Endothelial cell of umbilical vein (primary cell): ENCODE measurements around the gene ALK. TPM values are rescaled to one million over a fixed set of nuclear protein-coding genes. Genes with fewer than 3 reads are reported as not detected.
A peak's percentile ranks its signal among the peaks of the same experiment; 100 is the strongest.

ENCODE experiments used
- BruUV-seq: library from RNA; stranded (reverse); fragments of 400-500 nt; replicated peaks from 2 replicates; lab custom pipeline; 2021; lab: Mats Ljungman, UMichigan
- CTCF ChIA-PET: fragments of 300-600, 350-600 bp; sonication (Branson Sonifier 250); formaldehyde crosslinking; loops from one replicate; lab custom pipeline; 2021; ENCODE audit warnings: antibody characterized with exemption, inconsistent platforms; lab: Charles Lee
- POLR2A ChIA-PET: fragments of 300-600, 350-600 bp; sonication (Branson Sonifier 250); formaldehyde crosslinking; loops from one replicate; lab custom pipeline; 2021; ENCODE audit warnings: antibody characterized with exemption, inconsistent platforms; lab: Charles Lee
- DNase-seq: peaks from one replicate; pipeline ENCODE4 v3.0.0-alpha.2; 2011; ENCODE audit warnings: low read depth, low spot score
- FAIRE-seq: peaks from 2 replicates; lab custom pipeline; 2011; peaks lifted over from hg19 to GRCh38; lab: Jason Lieb, UNC
- H2AFZ ChIP-seq: 2 replicates; pipeline ENCODE4 v1.6.0; 2012; ENCODE audit warnings: low read depth, low read length, control low read depth, inconsistent platforms
- H3K27ac ChIP-seq: 2 replicates; pipeline ENCODE4 v1.5.1; 2011; ENCODE audit warnings: low read depth, mild to moderate bottlenecking, control low read depth, low read length, moderate library complexity; ENCODE audit not compliant: insufficient read depth
- H3K27me3 ChIP-seq, 2 experiments: 2 replicates each; pipeline versions ENCODE4 v1.6.0 to v1.6.1; 2011; ENCODE audit warnings: low read length in 2 of 2, mixed read lengths in 1 of 2; ENCODE audit not compliant: control insufficient read depth in 2 of 2, insufficient read depth in 2 of 2
- H3K36me3 ChIP-seq, 2 experiments: 2 replicates in 1 of 2; 3 replicates in 1 of 2; pipeline ENCODE4 v1.5.1; 2011; ENCODE audit warnings: low read length in 2 of 2, mild to moderate bottlenecking in 1 of 2, moderate library complexity in 1 of 2; ENCODE audit not compliant: control insufficient read depth in 2 of 2, insufficient read depth in 2 of 2; ENCODE audit errors: extremely low read depth in 1 of 2
- H3K4me1 ChIP-seq: 3 replicates; pipeline ENCODE4 v1.5.1; 2011; ENCODE audit warnings: mild to moderate bottlenecking, low read length; ENCODE audit not compliant: control insufficient read depth, insufficient read depth; ENCODE audit errors: extremely low read depth
- H3K4me2 ChIP-seq: 2 replicates; pipeline ENCODE4 v1.6.1; 2011; ENCODE audit warnings: low read length, control low read depth, mixed read lengths; ENCODE audit not compliant: insufficient read depth
- H3K4me3 ChIP-seq, 3 experiments: fragments of 200-600 bp in 1 of 3; sonication (generic), shearing (Covaris generic) in 1 of 3; replicated peaks in 1 of 3; 2 replicates each; pipeline ENCODE4 v1.5.1; 2011 to 2016; ENCODE audit warnings: control low read depth in 3 of 3, low read length in 3 of 3, mild to moderate bottlenecking in 2 of 3, inconsistent platforms in 1 of 3, low read depth in 1 of 3, moderate library complexity in 1 of 3; ENCODE audit not compliant: insufficient read depth in 1 of 3
- H3K79me2 ChIP-seq: 2 replicates; pipeline ENCODE4 v1.6.0; 2012; ENCODE audit warnings: low read length, inconsistent platforms; ENCODE audit not compliant: control insufficient read depth, insufficient read depth
- H3K9ac ChIP-seq: replicated peaks from 2 replicates; pipeline ENCODE3; 2011; ENCODE audit warnings: low read length, control low read depth; ENCODE audit not compliant: insufficient read depth; ENCODE audit errors: extremely low read depth
- H3K9me1 ChIP-seq: replicated peaks from 3 replicates; pipeline ENCODE4 v1.6.0; 2011; ENCODE audit warnings: mild to moderate bottlenecking, low read length; ENCODE audit not compliant: control insufficient read depth, insufficient read depth; ENCODE audit errors: extremely low read depth
- H3K9me3 ChIP-seq: replicated peaks from 2 replicates; pipeline ENCODE4 v1.5.1; 2012; ENCODE audit warnings: low read length, inconsistent platforms; ENCODE audit not compliant: control insufficient read depth, insufficient read depth
- H4K20me1 ChIP-seq: replicated peaks from 2 replicates; pipeline ENCODE3; 2011; ENCODE audit warnings: mild to moderate bottlenecking, low read length; ENCODE audit not compliant: control insufficient read depth, insufficient read depth; ENCODE audit errors: extremely low read depth
- EZH2 ChIP-seq: IDR thresholded peaks from 2 replicates; pipeline ENCODE4 v1.6.1; 2012; ENCODE audit warnings: borderline replicate concordance, low read depth, mild to moderate bottlenecking, moderate library complexity, low read length, inconsistent platforms; ENCODE audit not compliant: severe bottlenecking
- FOS ChIP-seq: IDR thresholded peaks from 2 replicates; pipeline ENCODE4 v1.6.1; 2011; ENCODE audit warnings: mild to moderate bottlenecking, low read length, moderate library complexity, borderline replicate concordance; ENCODE audit not compliant: insufficient read depth
- GATA2 ChIP-seq: IDR thresholded peaks from 2 replicates; pipeline ENCODE4 v1.7.0; 2011; ENCODE audit warnings: low read depth, mild to moderate bottlenecking, moderate library complexity, mixed read lengths, low read length; ENCODE audit not compliant: insufficient read length, insufficient read depth
- JUN ChIP-seq: IDR thresholded peaks from 2 replicates; pipeline ENCODE4 v1.6.1; 2011; ENCODE audit warnings: borderline replicate concordance, low read depth; ENCODE audit not compliant: insufficient read length, insufficient read depth
- MYC ChIP-seq: IDR thresholded peaks from one replicate; pipeline ENCODE4 v1.6.1; 2011; ENCODE audit warnings: mild to moderate bottlenecking, low read depth, low read length
- POLR2A ChIP-seq: IDR thresholded peaks from 2 replicates; pipeline ENCODE4 v1.6.1; 2012; ENCODE audit warnings: low read depth, mild to moderate bottlenecking, control low read depth, low read length
- POLR2AphosphoS5 ChIP-seq: IDR thresholded peaks from 2 replicates; pipeline ENCODE4 v1.6.1; 2012; ENCODE audit warnings: low read depth, mild to moderate bottlenecking, control low read depth, low read length, moderate library complexity; ENCODE audit not compliant: insufficient read depth
- dilution Hi-C: fragments of 300-500 bp; cut with MboI; formaldehyde crosslinking; loops from one replicate; pipeline ENCODE4 v1.15.0; 2019; ENCODE audit warnings: low sequenced_read_pairs; ENCODE audit not compliant: extremely low pct_ligation_motif_present
- intact Hi-C: fragments of 100-400 bp; cut with micrococcal nuclease; formaldehyde crosslinking; loops from one replicate; pipeline ENCODE4 v1.10.0; 2022
- polyA plus RNA-seq, 4 experiments: library from polyadenylated mRNA; depleted of rRNA in 3 of 4; stranded (reverse) in 3 of 4; unstranded in 1 of 4; fragments of >200 nt; gene quantifications; 2 replicates each; pipeline versions ENCODE4 v1.2.1 to v1.2.3, GENCODE V29; 2011 to 2012; ENCODE audit warnings: missing spikeins in 1 of 4
- total RNA-seq: library from RNA; stranded (reverse); gene quantifications from 2 replicates; pipeline ENCODE4 v1.2.3, GENCODE V29; 2021
- TF ChIP-seq, protein P1 (sequence below), 2 donors: IDR thresholded peaks; 1 replicate in 1 of 2; 2 replicates in 1 of 2; pipeline ENCODE4 v1.5.1; 2011; ENCODE audit warnings: low read length in 2 of 2, mild to moderate bottlenecking in 2 of 2, moderate library complexity in 2 of 2, control low read depth in 1 of 2, inconsistent platforms in 1 of 2, low read depth in 1 of 2; ENCODE audit not compliant: insufficient read depth in 1 of 2; ENCODE audit errors: extremely low read depth in 1 of 2
- TF ChIP-seq, protein P2 (sequence below): IDR thresholded peaks from 2 replicates; pipeline ENCODE4 v1.6.1; 2011; ENCODE audit not compliant: insufficient read depth, insufficient read length

ALK gene
- total and polyA plus RNA-seq, 2 donors (not counting 3 experiments of a cell fraction or from before 2014, with no cell fraction given), result not detected

DNA sequence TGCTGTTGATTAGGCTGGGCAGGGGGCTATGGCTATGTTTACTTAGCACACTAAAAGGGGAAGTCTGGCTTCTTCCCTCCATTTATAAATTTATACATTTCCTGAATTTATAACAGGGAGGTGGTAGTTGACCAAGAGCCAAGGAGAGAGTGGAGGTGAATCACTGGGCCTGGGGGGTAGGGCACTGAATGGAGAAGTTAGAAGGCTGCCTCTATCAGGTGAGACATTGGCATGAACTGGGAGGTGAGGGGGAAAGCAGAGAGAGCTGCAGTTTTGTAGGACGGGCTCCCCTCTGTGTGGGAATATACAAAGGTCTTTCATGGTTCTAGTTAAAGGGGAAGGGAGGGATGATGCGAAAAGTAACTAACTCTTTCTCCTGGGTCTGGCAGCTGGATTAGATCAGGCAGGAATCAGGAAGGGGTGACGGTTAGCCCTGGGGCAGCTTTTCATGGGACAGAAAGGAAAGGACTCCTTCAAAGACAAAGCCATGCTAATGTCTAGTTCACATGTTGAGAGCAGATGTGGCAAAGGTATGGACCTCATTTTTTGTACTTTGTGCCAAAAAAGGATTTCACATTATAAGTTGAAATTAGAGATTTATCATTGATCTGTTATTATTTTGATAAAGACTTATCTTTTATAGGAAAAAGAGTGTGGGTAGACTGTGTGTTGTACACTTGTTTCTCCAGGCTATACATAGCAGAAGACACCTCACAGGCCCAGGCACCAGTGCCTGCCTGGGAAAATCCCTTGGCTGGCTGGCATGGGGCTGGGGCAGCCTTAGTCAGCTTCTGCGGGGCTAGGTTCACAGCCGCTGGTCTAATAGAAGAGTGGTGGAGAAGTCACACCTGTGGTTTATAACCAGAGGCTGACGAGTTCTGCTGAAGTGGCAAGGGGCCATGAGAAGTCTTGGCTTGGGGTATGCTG, 647.4 kb downstream of the ALK start:
- ChIA-PET CTCF (interaction anchor here (1.1 to 1.9 kb wide), 2 partner anchors 35 kb away, joined by 3 to 6 read pairs; no protein-coding TSS in a partner anchor), POLR2A (no interaction called here)
- no peak overlapping the region for H3K27ac ChIP-seq
- H4K20me1 ChIP-seq, result no peaks in the 10 kb centered on the region
- dilution Hi-C loops, result no loop called here
- TF ChIP-seq MYC (no peak), JUN (no peak), FOS (no peak), GATA2 (no peak), POLR2A (no peak), POLR2AphosphoS5 (no peak), EZH2 (no peak)
- TF ChIP-seq, protein P1, sequence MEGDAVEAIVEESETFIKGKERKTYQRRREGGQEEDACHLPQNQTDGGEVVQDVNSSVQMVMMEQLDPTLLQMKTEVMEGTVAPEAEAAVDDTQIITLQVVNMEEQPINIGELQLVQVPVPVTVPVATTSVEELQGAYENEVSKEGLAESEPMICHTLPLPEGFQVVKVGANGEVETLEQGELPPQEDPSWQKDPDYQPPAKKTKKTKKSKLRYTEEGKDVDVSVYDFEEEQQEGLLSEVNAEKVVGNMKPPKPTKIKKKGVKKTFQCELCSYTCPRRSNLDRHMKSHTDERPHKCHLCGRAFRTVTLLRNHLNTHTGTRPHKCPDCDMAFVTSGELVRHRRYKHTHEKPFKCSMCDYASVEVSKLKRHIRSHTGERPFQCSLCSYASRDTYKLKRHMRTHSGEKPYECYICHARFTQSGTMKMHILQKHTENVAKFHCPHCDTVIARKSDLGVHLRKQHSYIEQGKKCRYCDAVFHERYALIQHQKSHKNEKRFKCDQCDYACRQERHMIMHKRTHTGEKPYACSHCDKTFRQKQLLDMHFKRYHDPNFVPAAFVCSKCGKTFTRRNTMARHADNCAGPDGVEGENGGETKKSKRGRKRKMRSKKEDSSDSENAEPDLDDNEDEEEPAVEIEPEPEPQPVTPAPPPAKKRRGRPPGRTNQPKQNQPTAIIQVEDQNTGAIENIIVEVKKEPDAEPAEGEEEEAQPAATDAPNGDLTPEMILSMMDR (IDR thresholded peaks at IDR 0.05; ENCODE audit: extremely low read depth in 1 of 2, insufficient read depth in 1 of 2, low read depth in 1 of 2, low read length in 2 of 2), result no peak
- TF ChIP-seq, protein P2, sequence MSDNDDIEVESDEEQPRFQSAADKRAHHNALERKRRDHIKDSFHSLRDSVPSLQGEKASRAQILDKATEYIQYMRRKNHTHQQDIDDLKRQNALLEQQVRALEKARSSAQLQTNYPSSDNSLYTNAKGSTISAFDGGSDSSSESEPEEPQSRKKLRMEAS, result no peak
- no peaks in the 10 kb centered on the region for H3K27me3 ChIP-seq
- no peak overlapping the region for H3K4me2 ChIP-seq
- no TSS peak for BruUV-seq
- no peaks in the 10 kb centered on the region for H3K79me2 ChIP-seq
- no peaks in the 10 kb centered on the region for H3K9me1 ChIP-seq
- intact Hi-C loops, result no loop called here
- no peak overlapping the region for H3K9ac ChIP-seq
- DNase-seq (peak; percentile 7), FAIRE-seq (no peak)
- no peak overlapping the region for H2AFZ ChIP-seq
- no peaks in the 10 kb centered on the region for H3K9me3 ChIP-seq
- H3K4me1 ChIP-seq, result peaks cover 5% of the 10 kb centered on the region
- no peaks in the 10 kb centered on the region for H3K36me3 ChIP-seq
- no peak overlapping the region for H3K4me3 ChIP-seq
